Prostate gland (tissue), 2 donors: Measurements from ENCODE around the gene ZFHX3. TPM values are rescaled to one million over a fixed set of nuclear protein-coding genes. Genes with fewer than 3 reads are reported as not detected.

Experiments used
- DNase-seq: peaks from one replicate; pipeline ENCODE4 v3.0.0-alpha.2; 2019; ENCODE audit warnings: low spot score
- H3K27ac ChIP-seq, 2 donors: fragments of 200-600 bp; sonication (generic); 2 replicates each; pipeline ENCODE4 v1.5.1; 2017 to 2019
- H3K27me3 ChIP-seq: fragments of 200-600 bp; sonication (generic); replicated peaks from 2 replicates; pipeline ENCODE4 v1.5.1; 2019; ENCODE audit not compliant: insufficient read depth
- H3K36me3 ChIP-seq, 2 donors: fragments of 200-600 bp; sonication (generic); 1 replicate in 1 of 2; 2 replicates in 1 of 2; pipeline versions ENCODE4 v1.5.1 to v1.8.1; 2017 to 2019
- H3K4me1 ChIP-seq: fragments of 200-600 bp; sonication (generic); replicated peaks from 2 replicates; pipeline ENCODE4 v1.5.1; 2019
- H3K4me3 ChIP-seq, 2 donors: fragments of 200-600 bp; sonication (generic); 2 replicates each; pipeline ENCODE4 v1.5.1; 2017 to 2019
- H3K9me3 ChIP-seq: fragments of 200-600 bp; sonication (generic); 2 replicates; pipeline ENCODE4 v1.5.1; 2017
- POLR2A ChIP-seq: fragments of 450-650 bp; IDR thresholded peaks from one replicate; pipeline ENCODE4 v1.6.1; 2016; ENCODE audit warnings: antibody characterized with exemption, mild to moderate bottlenecking
- POLR2AphosphoS5 ChIP-seq: sonication (generic); formaldehyde crosslinking; IDR thresholded peaks from one replicate; pipeline ENCODE4 v1.6.1; 2017; ENCODE audit warnings: antibody characterized with exemption
- WGBS: methylation state at CpG from one replicate; pipeline ENCODE4 v1.1.5; 2018; 5-methylcytosine and 5-hydroxymethylcytosine counted together
- intact Hi-C: fragments of 100-400 bp; cut with DNase I; formaldehyde crosslinking; loops from one replicate; pipeline ENCODE4 v1.14.2; 2022
- total RNA-seq, 2 donors: library from RNA; depleted of rRNA; stranded (reverse); fragments of >200 nt; gene quantifications; one replicate each; pipeline ENCODE4 v1.1.0, GENCODE V29; 2016
- TF ChIP-seq, protein P1 (sequence below), 4 experiments: fragments of 200-600 bp in 2 of 4; fragments of 450-650 bp in 2 of 4; sonication (generic) in 2 of 4; IDR thresholded peaks; 1 replicate in 3 of 4; 2 replicates in 1 of 4; pipeline ENCODE4 v1.5.1; 2016 to 2019; ENCODE audit warnings: antibody characterized with exemption in 4 of 4, mild to moderate bottlenecking in 2 of 4, moderate library complexity in 2 of 4

The ZFHX3 gene
- total RNA-seq, 2 donors from 2014 or later, result 51.1 to 53.9 TPM

- Histone ChIP-seq H3K27ac (no peak overlapping the region), H3K36me3 (peaks cover 0 to 10% of the 10 kb centered on the region in 2 donors), H3K4me1 (no peaks in the 10 kb centered on the region), H3K4me3 (no peak overlapping the region), H3K9me3 (no peaks in the 10 kb centered on the region), H3K27me3 (no peaks in the 10 kb centered on the region)
- no peak for TF ChIP-seq POLR2AphosphoS5
- TF ChIP-seq, protein P1, sequence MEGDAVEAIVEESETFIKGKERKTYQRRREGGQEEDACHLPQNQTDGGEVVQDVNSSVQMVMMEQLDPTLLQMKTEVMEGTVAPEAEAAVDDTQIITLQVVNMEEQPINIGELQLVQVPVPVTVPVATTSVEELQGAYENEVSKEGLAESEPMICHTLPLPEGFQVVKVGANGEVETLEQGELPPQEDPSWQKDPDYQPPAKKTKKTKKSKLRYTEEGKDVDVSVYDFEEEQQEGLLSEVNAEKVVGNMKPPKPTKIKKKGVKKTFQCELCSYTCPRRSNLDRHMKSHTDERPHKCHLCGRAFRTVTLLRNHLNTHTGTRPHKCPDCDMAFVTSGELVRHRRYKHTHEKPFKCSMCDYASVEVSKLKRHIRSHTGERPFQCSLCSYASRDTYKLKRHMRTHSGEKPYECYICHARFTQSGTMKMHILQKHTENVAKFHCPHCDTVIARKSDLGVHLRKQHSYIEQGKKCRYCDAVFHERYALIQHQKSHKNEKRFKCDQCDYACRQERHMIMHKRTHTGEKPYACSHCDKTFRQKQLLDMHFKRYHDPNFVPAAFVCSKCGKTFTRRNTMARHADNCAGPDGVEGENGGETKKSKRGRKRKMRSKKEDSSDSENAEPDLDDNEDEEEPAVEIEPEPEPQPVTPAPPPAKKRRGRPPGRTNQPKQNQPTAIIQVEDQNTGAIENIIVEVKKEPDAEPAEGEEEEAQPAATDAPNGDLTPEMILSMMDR (IDR thresholded peaks at IDR 0.05), result no peak
- TF ChIP-seq POLR2A, result no peak
- intact Hi-C loops, result no loop called here
- no peak for DNase-seq
- WGBS, result 100% methylated on average over 1 of the region's 1 CpG
Observed at GRCh38 chr16:72808754-72809153, 239.2 kb downstream of the ZFHX3 start.

GRCh38 chr16:72807245-72807644, 240.7 kb downstream of the ZFHX3 start:
- Histone ChIP-seq H3K36me3 (peaks cover 0 to 10% of the 10 kb centered on the region in 2 donors), H3K4me3 (no peak overlapping the region), H3K27ac (no peak overlapping the region), H3K4me1 (no peaks in the 10 kb centered on the region), H3K9me3 (no peaks in the 10 kb centered on the region), H3K27me3 (no peaks in the 10 kb centered on the region)
- TF ChIP-seq, protein P1 (IDR thresholded peaks at IDR 0.05), result no peak
- TF ChIP-seq POLR2A, result no peak
- no peak for TF ChIP-seq POLR2AphosphoS5
- no peak for DNase-seq
- WGBS, result 75% methylated on average over 3 of the region's 3 CpGs
- intact Hi-C loops, result no loop called here

GRCh38 chr16:72805486-72805885, 242.4 kb downstream of the ZFHX3 start:
- intact Hi-C loops, result no loop called here
- H3K27ac ChIP-seq, result no peak overlapping the region
- WGBS, result 91% methylated on average over 3 of the region's 3 CpGs
- peaks cover 0 to 4% of the 10 kb centered on the region in 2 donors for H3K36me3 ChIP-seq
- no peaks in the 10 kb centered on the region for H3K9me3 ChIP-seq
- DNase-seq, result no peak
- H3K4me1 ChIP-seq, result no peaks in the 10 kb centered on the region
- TF ChIP-seq POLR2AphosphoS5 (no peak), POLR2A (no peak)
- TF ChIP-seq, protein P1 (IDR thresholded peaks at IDR 0.05), result no peak
- no peak overlapping the region for H3K4me3 ChIP-seq
- no peaks in the 10 kb centered on the region for H3K27me3 ChIP-seq

DNA sequence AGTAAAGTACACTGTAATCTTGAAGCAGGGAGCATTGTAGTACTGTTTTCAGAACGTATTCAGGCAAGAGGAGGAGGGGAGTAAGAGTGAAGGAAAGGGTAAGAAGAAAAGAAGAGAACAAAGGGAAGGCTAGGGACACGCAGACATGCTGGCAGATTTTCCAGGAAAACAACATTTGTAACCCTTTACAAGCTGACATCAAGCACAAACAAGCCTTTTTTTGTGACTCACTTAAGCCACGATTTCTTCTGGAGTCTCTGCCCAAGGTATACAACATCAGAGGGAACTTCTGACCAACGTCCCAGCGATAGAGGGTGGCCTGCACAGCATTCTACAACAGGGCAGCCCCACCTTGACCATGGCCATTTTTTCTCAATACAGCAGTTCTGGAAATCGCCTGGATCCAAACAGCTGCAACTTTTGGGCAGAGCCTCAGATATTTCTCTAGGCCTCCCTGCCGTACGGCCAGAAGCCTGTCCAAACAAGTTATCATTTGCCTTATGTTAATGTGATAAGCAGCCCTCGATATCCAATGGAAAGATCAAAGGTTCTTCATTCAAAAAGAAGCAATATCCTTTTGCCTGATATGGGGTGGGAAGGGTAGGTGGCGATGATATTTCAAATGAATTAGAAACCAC, 247.3 kb downstream of the ZFHX3 start:
- H3K4me1 ChIP-seq, result no peaks in the 10 kb centered on the region
- intact Hi-C loops, result no loop called here
- H3K9me3 ChIP-seq, result no peaks in the 10 kb centered on the region
- WGBS, result 30% methylated on average over 10 of the region's 10 CpGs
- no peaks in the 10 kb centered on the region for H3K27me3 ChIP-seq
- H3K27ac ChIP-seq, result peak overlapping the region in 1 of 2 donors; percentile 1
- TF ChIP-seq POLR2A (no peak), POLR2AphosphoS5 (no peak)
- TF ChIP-seq, protein P1 (IDR thresholded peaks at IDR 0.05), result no peak
- peaks cover 5 to 14% of the 10 kb centered on the region in 2 donors for H3K36me3 ChIP-seq
- H3K4me3 ChIP-seq, result no peak overlapping the region
- DNase-seq, result no peak

- no peaks in the 10 kb centered on the region for H3K4me1 ChIP-seq
- peaks cover 5 to 14% of the 10 kb centered on the region in 2 donors for H3K36me3 ChIP-seq
- no peak for DNase-seq
- H3K27ac ChIP-seq, result no peak overlapping the region
- 88% methylated on average over 7 of the region's 7 CpGs for WGBS
- TF ChIP-seq POLR2AphosphoS5 (no peak), POLR2A (no peak)
- TF ChIP-seq, protein P1 (IDR thresholded peaks at IDR 0.05), result no peak
- H3K4me3 ChIP-seq, result no peak overlapping the region
- intact Hi-C loops, result loop anchor here (10.0 kb wide), 1 partner anchor 133 kb away; no protein-coding TSS in a partner anchor
- H3K9me3 ChIP-seq, result no peaks in the 10 kb centered on the region
- no peaks in the 10 kb centered on the region for H3K27me3 ChIP-seq
Observed at GRCh38 chr16:72798264-72798663, 249.7 kb downstream of the ZFHX3 start.
